Measurements from ENCODE around the gene VWA7.
"Not testable (repeated sequence)": the region's sequence is repeated elsewhere in the genome, so short reads cannot be mapped to it uniquely, and the experiment has no call there.

The VWA7 gene

DNA sequence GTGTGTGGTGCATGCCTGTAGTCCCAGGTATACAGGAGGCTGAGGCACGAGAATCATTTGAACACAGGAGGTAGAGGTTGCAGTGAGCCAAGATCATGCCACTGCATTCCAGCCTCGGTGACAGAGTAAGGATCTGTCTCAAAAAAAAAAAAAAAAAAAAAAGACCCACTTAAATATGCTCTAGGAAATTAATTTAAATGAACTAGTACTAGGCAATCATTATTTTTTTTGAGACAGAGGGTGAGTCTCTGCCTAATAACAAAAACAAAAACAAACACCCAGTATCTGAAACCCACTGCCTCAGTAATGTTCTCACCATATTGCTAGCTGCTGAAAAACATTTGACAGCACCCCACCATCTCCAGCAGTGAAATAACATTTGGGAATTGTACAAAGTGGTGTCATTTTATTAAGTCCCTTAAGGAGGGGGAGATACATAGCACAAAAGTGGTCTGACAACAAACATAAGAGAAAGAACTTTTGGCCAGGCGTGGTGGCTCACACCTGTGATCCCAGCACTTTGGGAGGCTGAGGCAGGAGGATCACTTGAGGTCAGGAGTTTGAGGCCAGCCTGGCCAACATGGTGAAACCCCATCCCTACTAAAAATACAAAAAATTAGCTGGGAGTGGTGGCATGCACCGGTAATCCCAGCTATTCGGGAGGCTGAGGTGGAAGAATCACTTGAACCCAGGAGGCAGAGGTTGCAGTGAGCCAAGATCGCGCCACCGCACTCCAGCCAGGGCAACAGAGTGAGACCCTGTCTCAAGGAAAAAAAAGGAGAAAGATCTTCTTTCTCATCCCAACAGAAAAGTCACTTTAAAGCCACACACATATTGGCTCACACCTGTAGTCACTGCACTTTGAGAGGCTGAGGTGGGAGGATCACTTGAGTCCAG lies 24.2 kb upstream of the VWA7 start:
- DNase-seq: not testable (repeated sequence)

DNA sequence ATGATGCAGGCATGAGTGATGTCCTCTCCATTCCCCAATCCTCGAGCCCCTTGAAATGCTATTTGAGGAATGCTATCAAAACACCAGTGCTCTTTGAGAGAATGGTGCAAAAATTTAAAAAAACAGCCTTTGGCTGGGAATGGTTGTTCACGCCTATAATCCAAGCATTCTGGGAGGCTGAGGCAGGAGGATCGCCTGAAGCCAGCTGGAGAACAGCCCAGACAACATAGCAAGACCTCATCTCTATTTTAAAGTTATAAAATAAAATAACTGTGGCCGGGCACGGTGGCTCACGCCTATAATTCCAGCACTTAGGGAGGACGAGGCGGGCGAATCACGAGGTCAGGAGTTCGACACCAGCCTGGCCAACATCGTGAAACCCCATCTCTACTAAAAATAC lies 22.7 kb upstream of the VWA7 start:
- no peak for DNase-seq

DNA sequence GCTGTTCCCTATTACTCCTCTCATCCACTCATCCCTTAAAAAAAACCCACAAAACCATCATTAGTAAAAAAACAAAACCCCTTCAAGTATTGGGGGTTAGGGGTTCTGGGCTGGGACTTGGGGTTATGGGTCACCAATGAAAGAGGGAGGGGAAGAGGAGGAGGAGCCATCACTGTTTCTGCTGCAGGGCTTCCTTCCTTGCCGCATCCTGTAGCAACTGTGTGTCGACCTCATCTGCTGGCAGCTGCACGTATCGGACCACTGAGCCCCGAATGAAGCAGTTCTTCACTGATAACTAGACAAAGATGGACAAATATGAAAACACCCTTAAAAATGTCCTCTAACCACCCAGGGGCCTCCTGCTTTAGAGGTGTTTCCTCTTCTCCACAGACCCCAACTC lies 20.5 kb upstream of the VWA7 start:
- no peak for DNase-seq

DNA sequence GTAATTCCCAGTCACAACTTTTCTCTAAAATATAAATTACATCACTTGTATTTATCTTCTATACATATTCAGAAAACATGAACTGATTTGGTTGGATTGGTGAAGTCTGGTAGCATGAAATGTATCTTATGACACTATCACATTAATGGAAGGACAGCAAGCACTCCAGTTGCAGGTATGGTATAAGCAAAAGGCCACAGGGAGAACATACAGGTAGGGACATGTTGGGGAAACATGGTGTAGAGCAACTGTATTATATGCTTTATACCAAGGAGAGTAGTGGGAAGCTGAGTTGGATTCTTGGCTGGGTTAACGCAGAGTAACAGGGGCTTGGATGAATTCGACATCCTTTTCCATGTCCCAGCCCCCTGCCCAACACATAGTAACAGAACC lies 19.9 kb upstream of the VWA7 start:
- no peak for DNase-seq

DNA sequence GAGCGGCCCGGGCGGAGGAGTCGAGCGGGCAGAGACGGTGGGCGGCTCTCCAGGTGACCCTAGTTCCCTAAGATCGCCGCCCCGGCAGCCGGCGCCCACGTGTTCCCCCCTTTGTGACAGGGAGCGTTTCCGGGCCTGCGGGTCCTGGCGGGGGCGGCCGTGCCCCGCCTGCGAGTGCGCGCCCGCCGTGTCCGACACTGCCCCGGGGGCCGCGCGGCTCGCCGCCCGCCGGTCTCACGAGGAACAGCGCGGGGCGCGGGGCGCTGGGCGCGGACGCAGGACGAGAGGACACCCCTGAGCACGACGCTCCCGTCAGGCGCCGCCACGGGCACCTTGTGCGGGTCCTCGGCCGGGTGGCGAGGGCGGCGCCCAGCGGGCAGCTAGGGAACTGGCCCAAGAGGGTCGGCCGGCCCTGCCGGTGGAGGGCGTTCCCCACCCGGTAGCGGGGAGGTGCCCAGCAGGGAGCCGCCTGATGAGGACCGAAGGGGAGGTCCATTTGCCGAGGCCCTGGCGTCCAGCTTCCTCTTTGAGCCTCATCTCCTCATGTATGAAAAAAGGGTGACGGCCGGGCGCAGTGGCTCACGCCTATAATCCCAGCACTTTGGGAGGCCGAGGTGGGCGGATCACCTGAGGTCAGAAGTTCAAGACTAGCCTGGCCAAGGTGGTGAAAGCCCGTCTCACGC lies 18.6 kb upstream of the VWA7 start, which contains the start of gene VARS1:
TSS of gene VARS1 (minus strand) at position 137 of the 683 bp plus-strand sequence. CDS start 535 bp downstream, outside the sequence.
- DNase-seq: peak; percentile 86 to 88

DNA sequence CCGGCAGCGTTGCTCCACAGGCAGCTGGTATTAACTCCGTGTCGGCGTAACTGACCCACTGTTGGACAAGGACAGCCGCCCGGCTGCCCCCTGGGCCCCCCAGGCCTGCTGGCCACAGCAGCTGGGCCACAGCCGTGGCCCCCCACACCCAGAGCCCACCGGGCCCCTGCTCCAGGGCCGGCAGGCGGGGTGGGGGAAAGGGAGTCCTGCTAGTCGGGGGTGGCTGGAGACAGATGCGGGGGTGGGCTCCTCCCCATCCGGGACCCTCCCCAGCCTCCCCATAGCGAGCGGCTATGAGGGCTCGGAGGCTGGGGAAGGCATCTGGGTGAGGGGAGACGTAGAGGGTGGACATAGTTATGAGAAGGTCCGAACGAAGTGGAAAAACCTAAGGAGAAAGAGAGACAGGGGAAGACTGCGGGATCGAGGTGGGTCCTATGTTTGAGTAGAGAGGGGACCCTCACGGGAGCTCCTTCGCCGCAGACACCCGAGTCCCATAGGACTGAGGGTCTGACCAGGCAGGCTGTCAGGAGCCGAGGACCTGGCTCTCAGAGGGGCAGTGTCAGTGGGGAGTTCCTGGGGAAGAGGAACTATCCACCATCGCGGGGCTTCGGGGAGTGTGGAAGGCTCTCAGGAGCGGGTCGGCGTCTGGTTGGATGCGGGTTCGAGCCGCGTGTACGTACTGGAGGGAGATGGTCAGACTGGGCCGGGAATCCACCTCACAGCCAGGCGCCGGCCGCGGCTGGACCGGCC lies 17.9 kb upstream of the VWA7 start:
- DNase-seq: peak in 1 of 2 donors; percentile 27

DNA sequence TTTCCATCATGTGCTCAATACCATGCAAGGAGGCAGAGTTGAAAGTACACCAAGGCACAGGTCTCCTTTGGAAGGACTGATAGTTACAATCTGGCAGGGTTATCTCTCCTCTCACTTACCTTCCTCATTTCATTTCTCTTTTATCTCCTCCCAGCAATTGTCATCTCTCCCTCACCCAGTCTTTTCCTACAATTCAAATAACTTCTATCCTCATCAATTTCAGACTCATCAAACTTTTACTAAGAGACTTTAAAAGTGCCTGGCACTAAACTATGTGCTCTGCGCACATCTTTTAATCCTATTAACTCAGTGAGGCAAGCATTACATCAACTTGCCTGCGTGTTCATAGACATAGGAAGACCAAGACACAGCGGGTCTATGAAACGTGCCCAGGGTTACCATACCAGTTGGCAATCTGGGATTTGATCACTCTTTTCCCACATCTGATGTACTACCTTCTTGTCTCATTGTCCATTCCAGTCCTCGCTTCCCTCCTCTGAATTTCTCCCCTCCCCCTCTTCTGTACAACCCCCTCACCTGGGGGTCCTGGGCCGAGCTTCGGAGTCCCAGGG lies 17.3 kb upstream of the VWA7 start:
- DNase-seq: no peak

DNA sequence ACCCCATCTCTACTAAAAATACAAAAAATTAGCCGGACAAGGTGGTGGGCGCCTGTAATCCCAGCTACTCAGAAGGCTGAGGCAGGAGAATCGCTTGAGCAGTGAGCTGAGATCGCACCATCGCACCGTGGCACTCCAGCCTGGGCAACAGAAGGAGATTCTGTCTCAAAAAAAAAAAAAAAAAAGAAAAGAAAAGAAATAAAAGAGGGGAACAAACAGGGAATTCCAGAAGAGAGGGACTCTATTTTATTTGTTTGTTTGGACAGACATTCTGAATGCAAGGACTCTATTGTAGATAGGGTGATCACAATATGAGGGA lies 16.8 kb upstream of the VWA7 start:
- DNase-seq: not testable (repeated sequence)

DNA sequence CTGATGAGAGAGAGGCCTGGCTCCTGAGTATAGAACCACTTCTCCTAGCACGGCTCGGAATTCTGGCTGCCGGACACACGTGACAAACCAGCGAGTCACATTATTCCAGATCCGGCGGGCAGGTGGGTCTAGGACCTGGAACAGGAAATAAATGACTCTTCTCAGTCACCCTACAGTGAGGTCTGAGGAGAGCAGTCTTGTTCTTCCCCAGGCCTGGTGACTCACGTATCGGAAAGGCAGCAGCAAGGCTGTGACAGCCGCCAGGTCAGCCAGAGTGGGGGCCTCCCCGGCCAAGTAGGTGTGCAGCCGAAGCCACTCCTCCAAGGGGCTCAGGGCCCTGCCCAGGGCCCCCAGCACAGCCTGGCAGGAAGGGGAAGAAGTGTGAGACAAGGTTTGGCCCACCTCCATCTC lies 15.6 kb upstream of the VWA7 start:
- no peak for DNase-seq

DNA sequence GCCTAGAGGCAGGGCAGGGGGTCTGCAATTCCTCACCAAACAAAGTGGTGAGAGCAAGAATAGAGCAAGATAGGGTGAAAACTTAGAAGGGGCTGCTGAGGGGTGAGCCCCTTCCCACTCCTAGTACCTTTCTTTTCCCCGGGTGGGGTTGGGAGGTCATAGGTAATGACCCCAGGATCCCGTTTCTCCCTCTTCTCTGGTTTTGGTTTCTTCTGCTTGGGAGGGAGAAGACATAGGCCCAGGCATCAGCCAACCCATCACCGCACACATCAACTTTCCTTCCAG lies 14.9 kb upstream of the VWA7 start:
- DNase-seq: no peak

DNA sequence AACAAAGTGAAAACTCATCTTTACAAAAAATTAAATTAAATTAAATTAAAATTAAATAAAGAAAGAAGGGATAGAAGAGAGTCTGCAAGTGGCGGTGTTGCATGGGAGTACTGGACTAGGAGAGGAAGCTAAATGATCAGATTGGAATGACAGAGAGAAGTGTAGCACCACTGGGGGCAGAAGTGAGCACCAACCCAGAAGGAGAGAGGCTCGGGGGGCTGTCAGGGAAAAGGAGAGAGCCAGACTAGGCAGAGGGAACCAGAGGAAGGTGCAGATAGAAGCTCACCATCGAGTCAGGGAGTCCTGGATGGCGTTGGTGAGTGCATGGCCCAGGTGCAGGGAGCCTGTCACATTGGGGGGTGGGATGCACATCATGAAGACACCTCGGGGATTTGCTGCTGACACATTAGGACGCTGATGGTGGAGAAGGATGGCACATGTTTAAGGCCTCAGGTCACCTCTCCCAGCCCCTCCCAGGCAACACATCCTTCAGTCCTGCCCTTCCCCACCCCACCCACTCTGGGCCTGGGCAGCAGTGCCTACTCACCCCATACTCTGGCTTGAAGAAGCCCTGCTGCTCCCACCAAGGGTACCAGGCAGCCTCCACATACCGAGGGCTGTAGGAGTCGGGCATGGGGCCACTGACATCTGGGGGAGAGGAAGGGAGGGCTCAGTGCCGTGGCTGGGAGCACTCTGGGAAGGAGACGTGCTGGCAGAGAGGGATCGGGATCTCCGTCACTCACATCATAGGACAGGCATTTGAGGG lies 14.4 kb upstream of the VWA7 start:
- DNase-seq: peak; percentile 55 to 57

DNA sequence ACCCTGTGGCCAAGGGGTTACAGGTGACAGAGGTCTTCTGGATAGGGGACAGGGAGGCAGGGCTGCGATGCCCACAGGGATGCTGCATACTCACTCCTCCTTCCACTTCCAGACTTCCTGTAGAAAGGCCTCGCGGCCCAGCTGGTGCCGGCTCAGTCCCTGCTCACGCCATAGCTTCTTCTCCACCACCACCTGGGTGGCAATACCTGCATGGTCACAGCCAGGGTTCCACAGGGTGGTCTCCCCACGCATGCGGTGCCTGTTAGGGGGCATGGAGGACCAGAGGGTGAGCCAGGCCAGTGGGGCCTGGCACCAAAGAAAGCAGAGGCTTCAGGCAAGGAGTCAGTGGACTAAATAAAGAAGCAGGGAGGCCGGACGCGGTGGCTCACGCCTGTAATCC lies 8.3 kb upstream of the VWA7 start:
- DNase-seq: no peak

DNA sequence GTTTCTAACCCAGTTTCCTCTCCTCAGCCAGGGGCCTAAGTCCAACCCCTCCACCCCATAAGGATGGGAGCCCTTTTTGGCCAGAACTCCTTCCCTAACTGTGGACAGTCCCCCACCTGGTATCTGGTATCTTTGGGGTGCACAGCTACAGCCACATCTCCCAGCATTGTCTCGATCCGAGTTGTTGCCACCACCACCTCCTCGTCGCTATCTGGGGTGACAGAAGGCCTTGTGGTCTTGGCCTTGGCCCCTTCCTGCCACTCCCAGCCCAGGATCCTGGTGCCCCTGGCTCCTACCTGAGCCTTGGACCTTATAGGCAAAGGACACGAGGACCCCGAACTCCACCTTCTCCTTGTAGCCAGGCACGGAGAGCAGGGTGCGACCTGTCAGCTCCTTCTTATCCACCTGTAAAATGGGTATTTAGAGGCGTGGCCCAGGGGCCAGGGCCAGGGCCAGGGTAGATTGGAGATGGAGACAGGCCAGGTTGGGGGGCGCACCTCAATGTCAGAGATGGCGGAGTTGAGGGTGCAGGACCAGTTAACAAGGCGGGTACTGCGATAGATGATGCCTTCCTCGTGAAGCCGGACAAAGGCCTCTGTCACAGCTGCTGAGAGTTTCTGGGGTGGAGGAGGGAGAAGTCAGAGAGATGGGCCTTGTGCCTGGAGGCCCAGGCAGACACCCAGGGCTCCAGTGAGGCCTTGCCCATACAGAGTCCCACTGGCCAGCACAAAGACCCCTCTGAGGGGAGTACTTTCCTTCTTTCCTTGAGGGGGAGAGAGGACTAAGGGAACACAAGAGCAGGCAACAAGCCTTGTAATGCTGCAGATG lies 7.2 kb upstream of the VWA7 start:
- no peak for DNase-seq

DNA sequence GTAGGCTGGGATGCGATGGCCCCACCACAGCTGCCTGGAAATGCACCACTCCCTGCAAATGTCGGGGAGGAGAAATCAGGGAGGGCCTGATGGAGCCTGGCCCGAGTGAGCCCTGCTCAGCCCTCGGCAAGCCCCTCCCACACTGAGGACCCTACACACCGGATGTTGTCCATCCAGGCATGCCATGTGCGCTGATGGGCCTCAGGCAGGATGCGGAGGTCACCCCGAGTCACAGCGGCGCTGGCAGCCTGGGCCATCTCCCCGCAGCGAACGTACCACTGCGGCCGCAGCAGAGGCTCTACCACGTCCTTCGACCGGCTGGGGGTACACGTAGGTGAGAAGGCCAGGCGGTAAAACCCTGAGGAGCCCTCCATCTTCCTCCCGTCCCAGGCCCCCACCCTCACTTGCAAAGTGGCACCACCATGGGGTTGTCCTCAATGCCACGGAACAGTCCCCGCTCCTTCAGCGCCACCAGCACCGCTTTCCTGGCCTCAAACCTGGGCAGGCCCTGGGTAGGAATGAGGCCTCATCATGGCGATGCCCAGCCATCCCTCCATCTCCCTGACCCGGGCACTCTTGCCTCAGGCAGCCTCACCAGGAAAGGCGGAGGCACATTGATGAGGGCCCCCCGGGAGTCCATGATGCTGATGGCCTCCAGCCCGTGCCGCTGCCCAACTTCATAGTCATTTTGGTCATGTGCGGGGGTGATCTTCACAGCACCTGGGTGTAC lies 5.2 kb upstream of the VWA7 start:
- DNase-seq: no peak

DNA sequence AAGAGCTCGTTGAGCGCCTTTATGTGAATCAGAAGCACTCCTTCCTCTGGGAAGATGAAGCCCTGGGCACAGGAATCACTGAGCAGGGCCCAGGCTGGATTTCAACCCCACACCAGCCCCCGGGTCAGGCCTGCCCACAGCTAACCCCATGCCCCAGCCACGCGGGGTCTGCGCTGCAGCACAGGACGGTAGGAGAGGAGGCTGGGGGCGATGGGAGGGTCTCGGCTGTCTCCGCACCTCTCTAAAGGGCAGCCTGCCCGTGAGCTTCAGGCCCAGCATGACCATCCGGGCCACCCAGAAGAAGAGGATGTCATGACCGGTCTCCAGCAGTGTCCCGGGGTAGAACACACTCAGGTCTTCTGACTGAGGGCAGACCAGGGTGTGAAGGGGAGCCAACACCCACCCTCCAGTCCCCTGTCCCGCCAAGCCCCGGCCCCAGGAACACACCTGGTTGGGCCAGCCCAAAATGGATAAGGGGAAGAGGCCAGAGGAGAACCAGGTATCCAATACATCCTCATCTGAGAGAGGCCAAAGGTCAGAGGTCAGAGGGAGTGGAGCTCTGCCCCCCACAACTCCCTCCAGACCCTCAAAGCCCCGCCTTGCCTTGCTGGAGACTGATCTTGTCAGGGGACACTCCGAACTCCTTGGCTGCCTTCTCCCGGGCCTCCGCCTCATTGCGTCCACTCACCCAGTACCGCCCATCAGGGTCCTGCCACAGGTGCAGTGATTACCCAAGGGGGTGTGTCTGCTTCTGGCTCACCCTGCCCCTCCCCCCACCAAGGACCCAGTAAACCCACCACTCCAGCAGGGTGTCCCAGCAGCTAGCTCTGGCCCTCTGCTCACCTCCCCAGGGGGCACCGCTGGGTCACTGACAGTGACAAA lies 4.4 kb upstream of the VWA7 start:
- no peak for DNase-seq

DNA sequence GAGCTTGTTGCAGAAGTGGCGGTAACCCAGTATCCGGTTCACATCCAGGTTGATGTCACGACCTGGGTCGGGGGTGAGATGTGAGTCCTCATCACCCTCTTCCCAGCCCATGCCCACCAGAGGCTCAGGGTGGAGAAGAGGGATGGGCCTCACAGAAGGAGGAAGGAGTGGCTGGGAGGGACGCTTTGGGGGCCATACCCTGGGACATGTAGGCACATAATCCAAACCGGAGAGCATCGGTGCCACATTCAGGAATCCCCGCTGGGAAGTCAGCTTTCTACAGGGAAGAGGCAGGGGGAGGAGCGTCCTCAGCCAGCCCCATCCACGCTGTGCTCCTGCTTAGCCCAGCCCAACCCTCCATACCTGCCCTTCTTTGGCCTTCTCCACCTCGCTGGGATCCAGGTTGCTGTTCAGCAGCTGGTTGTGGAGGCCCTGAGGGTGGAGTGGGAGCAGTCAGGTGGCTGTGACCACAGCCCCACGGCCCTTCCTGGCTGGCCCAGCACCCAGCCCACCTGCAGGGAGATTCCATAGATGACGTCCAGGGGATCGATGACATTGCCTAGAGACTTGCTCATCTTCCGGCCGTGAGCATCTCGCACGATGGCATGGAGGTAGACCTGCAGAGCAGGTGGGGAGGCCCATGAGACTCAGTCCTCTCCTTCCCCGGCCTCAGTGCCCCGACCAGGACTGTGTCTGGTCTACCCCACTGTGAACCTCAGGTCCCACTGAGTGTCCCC lies 3.5 kb upstream of the VWA7 start:
- DNase-seq: no peak

DNA sequence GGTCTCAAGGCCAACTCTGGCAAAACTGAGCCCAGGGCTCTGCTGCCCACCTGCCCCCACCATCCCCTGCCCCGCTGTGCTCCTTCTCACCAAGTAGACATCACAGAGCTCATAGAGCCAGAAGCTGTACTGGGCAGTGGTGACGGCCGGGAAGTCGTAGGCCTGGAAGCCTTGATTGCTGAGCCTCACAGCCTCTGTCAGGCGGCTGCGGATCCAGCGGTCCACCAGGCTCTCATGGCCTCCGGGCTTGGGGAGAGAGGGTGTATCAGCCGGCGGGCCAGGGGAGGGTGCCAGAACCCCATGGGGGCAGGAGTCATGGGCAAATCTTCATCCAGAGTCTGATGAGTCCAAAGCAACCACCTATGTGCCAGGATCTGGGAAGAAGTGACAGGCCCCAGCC lies 2.8 kb upstream of the VWA7 start:
- no peak for DNase-seq

DNA sequence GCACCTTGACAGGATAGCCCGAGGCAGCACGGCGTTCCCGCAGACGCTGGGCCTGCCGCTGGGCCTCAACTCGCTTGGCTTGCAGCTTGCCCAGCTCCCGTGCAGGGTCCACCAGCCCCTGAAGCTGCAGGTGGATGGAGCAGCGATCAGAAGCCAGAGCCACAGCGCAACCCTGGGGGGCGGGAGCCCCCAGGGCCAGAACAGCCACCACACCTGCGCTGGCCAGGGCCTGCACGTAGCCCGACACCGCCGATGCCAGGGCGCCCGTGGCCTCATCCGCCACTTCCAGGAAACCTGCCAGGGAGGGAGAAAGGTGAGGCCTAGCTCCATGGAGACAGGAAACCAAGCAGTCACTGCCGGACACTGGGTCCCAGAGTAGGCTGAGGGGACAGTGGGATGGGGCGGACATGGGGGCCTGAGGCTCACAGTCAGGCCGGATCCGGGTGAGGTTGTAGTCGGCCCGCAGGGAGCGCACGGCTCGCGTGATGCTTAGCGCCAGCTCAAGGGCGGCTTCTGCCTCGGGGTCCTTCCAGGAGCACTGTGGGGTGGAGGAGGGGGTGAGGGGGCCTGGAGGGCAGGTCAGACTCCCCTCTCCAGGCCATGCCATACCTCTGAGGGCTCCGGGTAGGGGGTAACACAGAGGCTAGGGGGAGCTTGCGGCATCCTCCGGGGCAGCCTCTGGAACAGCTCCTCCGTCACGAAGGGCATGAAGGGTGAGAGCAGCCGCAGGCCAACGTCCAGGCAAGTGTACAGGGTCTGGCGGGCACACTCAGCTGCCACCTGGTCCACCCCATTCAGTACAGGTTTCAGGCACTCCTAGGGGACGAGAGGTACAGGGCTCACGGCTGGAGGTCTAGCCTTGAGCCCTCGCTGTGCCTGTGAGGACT lies 2.1 kb upstream of the VWA7 start:
- no peak for DNase-seq
